Diencephalon (tissue), 1 donor: ENCODE measurements around the gene FAM47E. TPM values are rescaled to one million over a fixed set of nuclear protein-coding genes. Genes with fewer than 3 reads are reported as not detected.

Experiments used
- total RNA-seq: library from RNA; depleted of rRNA; stranded (reverse); fragments of >200 nt; gene quantifications from one replicate; pipeline ENCODE4 v1.2.3, GENCODE V29; 2014

FAM47E gene
- 17.5 TPM for total RNA-seq

DNA sequence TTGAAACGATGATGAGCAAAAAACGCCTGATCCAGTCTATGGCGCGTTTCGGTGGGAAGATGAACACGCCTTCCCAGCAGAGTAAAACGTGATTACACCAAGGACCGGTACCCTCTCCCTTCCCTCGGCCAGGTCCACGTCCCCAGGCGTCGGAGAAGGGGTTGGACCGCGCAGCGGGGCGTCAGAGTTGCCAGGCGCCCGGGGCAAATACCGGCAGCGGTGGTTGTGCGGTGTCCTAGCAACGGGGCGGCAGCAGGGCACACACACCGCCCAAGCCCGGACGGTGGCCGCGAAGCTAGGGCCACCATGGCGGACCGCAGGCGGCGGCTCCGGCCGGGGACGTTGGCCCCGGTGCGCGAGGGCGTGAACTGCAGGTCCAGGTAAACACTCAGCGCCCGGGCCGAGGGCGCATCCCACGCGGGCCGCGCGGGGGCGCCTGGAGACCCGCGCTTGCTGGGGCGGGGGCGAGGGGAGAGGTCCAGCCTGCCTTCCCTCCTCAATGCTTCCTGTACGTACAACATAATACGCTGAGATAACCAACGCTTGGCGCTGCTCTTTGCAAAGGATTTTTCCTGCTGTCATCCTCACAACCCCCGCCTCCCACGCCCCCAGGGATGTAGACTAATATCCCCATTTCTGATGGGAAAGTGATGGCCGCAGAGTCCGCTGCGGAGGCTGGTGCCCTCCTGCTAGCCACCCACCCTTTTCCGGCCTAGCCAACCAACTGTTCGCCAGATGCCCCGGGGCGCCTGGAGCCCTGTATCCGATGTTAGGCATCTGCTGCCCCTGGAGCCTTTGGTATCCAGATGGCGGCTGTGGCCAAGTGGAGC is at the start of gene FAM47E:
Gene FAM47E (plus strand): TSS at position 281 of the 830 bp plus-strand sequence. CDS start 26 bp downstream, at position 307.

GRCh38 chr4:76213415-76214176 is 37.9 kb upstream of the FAM47E start, which contains the start of gene SCARB2:
SCARB2 (minus strand) TSS chr4:76213824; CDS start chr4:76213543, 281 bp downstream.

GRCh38 chr4:76305971-76306881 is 54.7 kb downstream of the FAM47E start, which contains the start of gene STBD1:
STBD1 (plus strand) TSS chr4:76306733; CDS start chr4:76306770, 37 bp downstream.

Other genes with a start within 250 kb of the FAM47E start
- gene CXCL9, start 244.2 kb upstream of the FAM47E start, total RNA-seq: not detected
- gene CXCL10, start 228.2 kb upstream of the FAM47E start, total RNA-seq: 0.46 TPM
- gene CXCL11, start 215.7 kb upstream of the FAM47E start, total RNA-seq: not detected
- 5.1 TPM for gene ART3, start 177.0 kb upstream of the FAM47E start, total RNA-seq
- gene NUP54, start 103.3 kb upstream of the FAM47E start, total RNA-seq: 84.4 TPM
- 231 TPM for gene SCARB2, start 37.9 kb upstream of the FAM47E start, total RNA-seq
- gene STBD1, start 55.0 kb downstream of the FAM47E start, total RNA-seq: 1.6 TPM
- gene CCDC158, start 169.4 kb downstream of the FAM47E start, total RNA-seq: 7.2 TPM
- 10.6 TPM for gene SHROOM3, start 183.5 kb downstream of the FAM47E start, total RNA-seq